Gastroesophageal sphincter (tissue), 4 donors: ENCODE results near the gene FASLG. TPM values are rescaled to one million over a fixed set of nuclear protein-coding genes. Genes with fewer than 3 reads are reported as not detected.

ENCODE experiments used
- ATAC-seq: fragments of 150-250 bp; one replicate; pipeline ENCODE4 v1.9.1; 2016; ENCODE audit warnings: mild to moderate bottlenecking, moderate library complexity
- H3K27ac ChIP-seq, 4 donors: fragments of 200-600 bp; sonication (generic) in 3 of 4; 1 replicate in 3 of 4; 2 replicates in 1 of 4; pipeline ENCODE4 v1.5.1; 2016 to 2019
- H3K27me3 ChIP-seq: fragments of 200-600 bp; sonication (generic); one replicate; pipeline ENCODE4 v1.5.1; 2019
- H3K36me3 ChIP-seq, 2 donors: fragments of 200-600 bp; sonication (generic); one replicate each; pipeline ENCODE4 v1.5.1; 2019; ENCODE audit warnings: control low read depth in 1 of 2
- H3K4me1 ChIP-seq, 3 donors: fragments of 200-600 bp; sonication (generic); 1 replicate in 2 of 3; 2 replicates in 1 of 3; pipeline ENCODE4 v1.5.1; 2016 to 2019; ENCODE audit warnings: control low read depth in 2 of 3
- H3K4me3 ChIP-seq, 2 donors: fragments of 200-600 bp; sonication (generic); one replicate each; pipeline ENCODE4 v1.5.1; 2019; ENCODE audit warnings: mild to moderate bottlenecking in 1 of 2, moderate library complexity in 1 of 2
- H3K9me3 ChIP-seq, 3 donors: fragments of 200-600 bp; sonication (generic); one replicate each; pipeline ENCODE4 v1.5.1; 2017 to 2019; ENCODE audit warnings: control low read depth in 2 of 3
- EP300 ChIP-seq: sonication (generic); formaldehyde crosslinking; IDR thresholded peaks from one replicate; pipeline ENCODE4 v1.6.1; 2017; ENCODE audit warnings: antibody characterized with exemption, mild to moderate bottlenecking
- POLR2A ChIP-seq, 2 donors: fragments of 450-650 bp; IDR thresholded peaks; one replicate each; pipeline ENCODE4 v1.6.1; 2017; ENCODE audit warnings: antibody characterized with exemption in 2 of 2, mild to moderate bottlenecking in 2 of 2, moderate library complexity in 1 of 2
- POLR2AphosphoS5 ChIP-seq: sonication (generic); formaldehyde crosslinking; IDR thresholded peaks from one replicate; pipeline ENCODE4 v1.6.1; 2017; ENCODE audit warnings: antibody characterized with exemption
- WGBS, 2 donors: methylation state at CpG; one replicate each; pipeline ENCODE4 v1.1.5; 2018; ENCODE audit warnings: low coverage in 1 of 2; 5-methylcytosine and 5-hydroxymethylcytosine counted together
- total RNA-seq, 4 donors: library from RNA; depleted of rRNA; stranded (reverse); fragments of >200 nt; gene quantifications; one replicate each; pipeline ENCODE4 v1.1.0, GENCODE V29; 2016
- TF ChIP-seq, protein P1 (sequence below), 4 experiments: fragments of 200-600 bp in 2 of 4; fragments of 450-650 bp in 2 of 4; sonication (generic) in 1 of 4; IDR thresholded peaks; one replicate each; pipeline ENCODE4 v1.5.1; 2017 to 2019; ENCODE audit warnings: antibody characterized with exemption in 4 of 4, mild to moderate bottlenecking in 2 of 4, moderate library complexity in 2 of 4

The FASLG gene
- total RNA-seq, 4 donors from 2014 or later = not detected

DNA sequence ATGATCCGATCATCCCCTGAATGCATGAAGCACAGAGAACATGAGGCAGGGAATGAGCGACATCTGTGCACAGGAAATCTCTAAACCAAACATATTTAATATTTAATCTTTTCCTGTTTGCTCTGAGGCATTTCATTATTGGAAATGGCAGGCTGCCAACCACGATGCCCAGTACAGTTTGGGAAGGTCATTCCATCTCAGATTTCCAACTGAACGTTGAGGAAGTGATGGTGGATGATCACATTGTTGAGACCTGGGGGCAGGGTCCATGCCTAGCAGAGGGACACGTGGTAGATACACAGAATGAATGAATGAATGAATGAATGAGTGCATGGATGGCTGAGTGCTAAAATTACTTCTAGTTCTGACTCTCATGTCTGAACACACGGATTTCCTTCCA is 15.9 kb upstream of the FASLG start:
- WGBS, 2 donors = 49 to 55% methylated on average over 6 of the region's 6 CpGs
- H3K27me3 ChIP-seq = no peaks in the 10 kb centered on the region
- H3K27ac ChIP-seq = no peak overlapping the region
- H3K4me3 ChIP-seq = no peak overlapping the region
- ATAC-seq = no peak
- no peaks in the 10 kb centered on the region for H3K36me3 ChIP-seq
- no peaks in the 10 kb centered on the region for H3K4me1 ChIP-seq
- no peaks in the 10 kb centered on the region for H3K9me3 ChIP-seq
- no peak for TF ChIP-seq POLR2A (IDR thresholded peaks at IDR 0.05)

DNA sequence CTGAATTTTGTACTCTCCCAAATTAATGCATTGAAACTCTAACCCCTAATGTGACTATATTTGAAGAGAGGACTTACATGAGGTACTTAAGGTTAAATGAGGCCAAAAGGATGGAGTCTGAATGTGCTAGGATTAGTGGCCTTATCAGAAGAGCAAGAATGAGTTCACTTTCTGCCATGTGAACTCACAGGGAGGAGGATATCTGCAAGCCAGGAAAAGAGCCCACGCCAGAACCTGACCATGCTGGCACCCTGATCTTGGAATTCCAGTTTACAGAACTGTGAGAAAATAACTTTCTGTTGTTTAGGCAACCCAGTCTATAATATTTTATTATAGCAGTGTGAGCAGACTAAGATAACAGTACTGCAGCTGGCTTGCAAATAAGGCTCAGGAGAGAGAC is 12.2 kb upstream of the FASLG start:
- TF ChIP-seq POLR2AphosphoS5 (no peak), POLR2A (IDR thresholded peaks at IDR 0.05) (no peak), EP300 (no peak)
- TF ChIP-seq, protein P1, sequence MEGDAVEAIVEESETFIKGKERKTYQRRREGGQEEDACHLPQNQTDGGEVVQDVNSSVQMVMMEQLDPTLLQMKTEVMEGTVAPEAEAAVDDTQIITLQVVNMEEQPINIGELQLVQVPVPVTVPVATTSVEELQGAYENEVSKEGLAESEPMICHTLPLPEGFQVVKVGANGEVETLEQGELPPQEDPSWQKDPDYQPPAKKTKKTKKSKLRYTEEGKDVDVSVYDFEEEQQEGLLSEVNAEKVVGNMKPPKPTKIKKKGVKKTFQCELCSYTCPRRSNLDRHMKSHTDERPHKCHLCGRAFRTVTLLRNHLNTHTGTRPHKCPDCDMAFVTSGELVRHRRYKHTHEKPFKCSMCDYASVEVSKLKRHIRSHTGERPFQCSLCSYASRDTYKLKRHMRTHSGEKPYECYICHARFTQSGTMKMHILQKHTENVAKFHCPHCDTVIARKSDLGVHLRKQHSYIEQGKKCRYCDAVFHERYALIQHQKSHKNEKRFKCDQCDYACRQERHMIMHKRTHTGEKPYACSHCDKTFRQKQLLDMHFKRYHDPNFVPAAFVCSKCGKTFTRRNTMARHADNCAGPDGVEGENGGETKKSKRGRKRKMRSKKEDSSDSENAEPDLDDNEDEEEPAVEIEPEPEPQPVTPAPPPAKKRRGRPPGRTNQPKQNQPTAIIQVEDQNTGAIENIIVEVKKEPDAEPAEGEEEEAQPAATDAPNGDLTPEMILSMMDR (IDR thresholded peaks at IDR 0.05) = no peak
- Histone ChIP-seq H3K36me3 (no peaks in the 10 kb centered on the region), H3K4me1 (no peaks in the 10 kb centered on the region), H3K4me3 (no peak overlapping the region), H3K27me3 (no peaks in the 10 kb centered on the region), H3K27ac (no peak overlapping the region), H3K9me3 (no peaks in the 10 kb centered on the region)
- no peak for ATAC-seq
- 58% methylated on average over 1 of the region's 1 CpG; no CpG with 5 or more reads in 1 of the 2 donors for WGBS, 2 donors

DNA sequence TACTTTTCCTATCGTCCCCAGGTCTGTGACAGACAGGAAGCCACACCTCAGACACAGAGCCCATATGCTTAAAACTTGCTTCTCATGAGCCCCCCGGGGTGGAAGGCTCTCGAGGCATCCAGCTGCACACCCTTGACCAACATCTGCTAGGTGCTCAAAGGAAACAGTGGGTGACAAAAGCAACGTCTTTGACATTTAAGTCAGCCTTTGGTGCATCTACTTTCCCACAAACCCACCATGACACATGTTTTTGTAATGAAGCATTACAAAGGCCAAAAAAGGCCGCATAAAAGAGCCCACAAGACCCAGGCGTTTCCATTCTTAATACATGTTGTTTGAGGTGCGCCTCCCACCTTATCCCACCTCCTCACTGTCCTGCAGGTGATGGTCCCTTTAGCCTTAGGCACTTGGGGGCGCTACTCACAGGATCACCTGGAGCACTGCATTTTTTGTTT is 11.8 kb upstream of the FASLG start:
- Histone ChIP-seq H3K27me3 (no peaks in the 10 kb centered on the region), H3K27ac (no peak overlapping the region), H3K4me1 (no peaks in the 10 kb centered on the region), H3K36me3 (no peaks in the 10 kb centered on the region), H3K4me3 (no peak overlapping the region), H3K9me3 (no peaks in the 10 kb centered on the region)
- TF ChIP-seq POLR2AphosphoS5 (no peak), EP300 (no peak), POLR2A (IDR thresholded peaks at IDR 0.05) (no peak)
- TF ChIP-seq, protein P1 (IDR thresholded peaks at IDR 0.05) = no peak
- 64 to 82% methylated on average over 5 to 6 of the region's 8 CpGs for WGBS, 2 donors
- ATAC-seq = no peak

DNA sequence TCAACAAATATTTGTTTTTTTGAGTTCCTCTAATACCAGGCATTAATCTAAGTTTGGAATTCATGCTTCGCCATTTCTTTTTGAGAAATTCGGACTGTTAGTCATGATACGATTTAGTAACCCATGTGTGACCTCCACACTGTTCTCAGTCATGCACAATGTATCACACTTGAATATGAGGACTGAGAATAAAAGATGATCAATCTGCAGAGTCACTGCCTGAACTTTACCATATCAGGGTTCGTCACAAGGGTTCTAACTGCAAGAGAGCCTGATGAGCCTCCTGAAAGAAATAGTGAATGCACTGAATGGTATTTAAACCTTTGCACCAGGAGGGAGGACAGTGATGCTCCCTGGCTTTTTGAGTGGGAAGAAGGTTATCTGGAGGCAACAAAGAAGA is 10.9 kb upstream of the FASLG start:
- TF ChIP-seq POLR2A (IDR thresholded peaks at IDR 0.05) = no peak
- no peak for TF ChIP-seq POLR2AphosphoS5
- TF ChIP-seq, protein P1 (IDR thresholded peaks at IDR 0.05) = no peak
- TF ChIP-seq EP300 = no peak
- 85 to 100% methylated on average over 1 to 4 of the region's 4 CpGs for WGBS, 2 donors

DNA sequence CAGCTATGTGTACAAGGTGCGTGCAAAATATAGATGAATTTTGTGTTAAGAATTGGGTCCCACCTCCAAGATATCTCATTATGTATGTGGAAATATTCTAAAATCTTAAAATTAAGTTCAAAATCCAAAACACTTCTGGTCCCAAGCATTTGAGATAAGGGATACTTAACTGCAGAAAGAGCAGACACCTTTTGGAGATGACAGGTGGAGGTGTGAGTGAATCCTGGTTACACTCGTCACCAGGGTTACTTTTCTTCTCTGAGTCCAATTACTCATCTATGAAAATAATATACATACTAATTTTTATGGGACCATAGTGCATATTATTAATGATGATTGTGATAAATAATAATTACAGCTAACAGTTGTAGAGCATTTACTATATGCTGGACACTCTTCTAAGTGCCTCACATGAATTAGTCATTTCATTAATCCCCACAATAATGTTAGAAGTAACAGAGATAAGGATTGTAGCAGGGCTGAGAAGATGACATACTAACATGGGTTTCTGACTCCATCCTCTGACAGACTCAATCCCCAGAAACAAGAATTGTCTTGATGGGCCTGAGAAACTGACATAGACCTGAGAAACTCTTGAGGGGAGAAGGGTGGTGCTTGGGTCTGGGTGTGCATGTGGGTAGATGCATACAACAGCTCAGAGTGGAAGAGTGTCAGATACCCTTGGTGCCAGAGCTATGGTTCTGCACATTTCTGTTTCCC is 8.3 kb upstream of the FASLG start:
- no peaks in the 10 kb centered on the region for H3K4me1 ChIP-seq
- H3K27ac ChIP-seq = no peak overlapping the region
- TF ChIP-seq, protein P1 (IDR thresholded peaks at IDR 0.05) = no peak
- TF ChIP-seq POLR2A (IDR thresholded peaks at IDR 0.05) = no peak
- no peaks in the 10 kb centered on the region for H3K27me3 ChIP-seq
- H3K36me3 ChIP-seq = no peaks in the 10 kb centered on the region
- no peak for ATAC-seq
- H3K9me3 ChIP-seq = no peaks in the 10 kb centered on the region
- no peak overlapping the region for H3K4me3 ChIP-seq
- 75 to 80% methylated on average over 2 of the region's 2 CpGs for WGBS, 2 donors

More for the DNA sequence above, 10.9 kb upstream of the FASLG start:
- Histone ChIP-seq H3K36me3 (no peaks in the 10 kb centered on the region), H3K4me1 (no peaks in the 10 kb centered on the region), H3K27me3 (no peaks in the 10 kb centered on the region), H3K4me3 (no peak overlapping the region), H3K27ac (no peak overlapping the region), H3K9me3 (no peaks in the 10 kb centered on the region)
- ATAC-seq = no peak
